Hepatocyte (in vitro differentiated cells): Measurements from ENCODE around the gene STK10. TPM values are rescaled to one million over a fixed set of nuclear protein-coding genes. Genes with fewer than 3 reads are reported as not detected.
"Not testable (repeated sequence)": the region's sequence is repeated elsewhere in the genome, so short reads cannot be mapped to it uniquely, and the experiment has no call there.

Experiments used
- DNase-seq: peaks from one replicate; pipeline ENCODE4 v3.0.0-alpha.2; 2016; ENCODE audit warnings: low spot score
- H2AFZ ChIP-seq: fragments of 200-600 bp; sonication (generic); 2 replicates; pipeline ENCODE4 v1.6.0; 2016; ENCODE audit warnings: antibody characterized with exemption, mild to moderate bottlenecking
- H3K27ac ChIP-seq: fragments of 200-600 bp; sonication (generic); 2 replicates; pipeline ENCODE4 v1.5.1; 2016; ENCODE audit warnings: mild to moderate bottlenecking
- H3K27me3 ChIP-seq: fragments of 200-600 bp; sonication (generic); 2 replicates; pipeline ENCODE4 v1.6.1; 2016
- H3K36me3 ChIP-seq: fragments of 200-600 bp; sonication (generic); replicated peaks from 2 replicates; pipeline ENCODE4 v1.5.1; 2016; ENCODE audit warnings: low read depth; ENCODE audit not compliant: insufficient read depth
- H3K4me1 ChIP-seq: fragments of 200-600 bp; sonication (generic); 2 replicates; pipeline ENCODE4 v1.5.1; 2016; ENCODE audit warnings: mild to moderate bottlenecking, moderate library complexity; ENCODE audit not compliant: insufficient read depth
- H3K4me2 ChIP-seq: fragments of 200-600 bp; sonication (generic); 2 replicates; pipeline ENCODE4 v1.6.0; 2016
- H3K4me3 ChIP-seq: fragments of 200-600 bp; sonication (generic); 2 replicates; pipeline ENCODE4 v1.5.1; 2016; ENCODE audit warnings: mild to moderate bottlenecking
- H3K79me2 ChIP-seq: fragments of 200-600 bp; sonication (generic); 2 replicates; pipeline ENCODE4 v1.6.0; 2017; ENCODE audit warnings: mild to moderate bottlenecking
- H3K9me2 ChIP-seq: fragments of 200-600 bp; sonication (generic); replicated peaks from 2 replicates; pipeline ENCODE4 v1.6.0; 2017; ENCODE audit warnings: mild to moderate bottlenecking; ENCODE audit not compliant: insufficient read depth
- H3K9me3 ChIP-seq: fragments of 200-600 bp; sonication (generic); 2 replicates; pipeline ENCODE4 v1.5.1; 2016; ENCODE audit warnings: low read depth, mild to moderate bottlenecking
- H4K20me1 ChIP-seq: fragments of 200-600 bp; sonication (generic); 2 replicates; pipeline ENCODE4 v1.6.0; 2016; ENCODE audit warnings: mild to moderate bottlenecking; ENCODE audit not compliant: insufficient read depth, poor library complexity, severe bottlenecking
- CTCF ChIP-seq: fragments of 200-600 bp; sonication (generic); IDR thresholded peaks from 2 replicates; pipeline ENCODE4 v1.5.1; 2016; ENCODE audit warnings: antibody characterized with exemption, mild to moderate bottlenecking; ENCODE audit not compliant: poor library complexity
- EZH2 ChIP-seq: fragments of 200-600 bp; sonication (generic); IDR thresholded peaks from 2 replicates; pipeline ENCODE4 v1.6.1; 2016; ENCODE audit warnings: antibody characterized with exemption, mild to moderate bottlenecking, borderline replicate concordance
- EZH2phosphoT487 ChIP-seq: fragments of 200-600 bp; sonication (generic); IDR thresholded peaks from one replicate; pipeline ENCODE4 v1.6.1; 2018; ENCODE audit warnings: antibody characterized with exemption, mild to moderate bottlenecking, low read depth, moderate library complexity; ENCODE audit not compliant: unreplicated experiment, severe bottlenecking
- WGBS: methylation state at CpG from one replicate; pipeline ENCODE4 v1.1.6; 2016; ENCODE audit warnings: low lambda C conversion rate; ENCODE audit errors: missing lambda C conversion rate; 5-methylcytosine and 5-hydroxymethylcytosine counted together
- polyA plus RNA-seq: library from polyadenylated mRNA; unstranded; fragments of >200 nt; fragmentation: Nextera tagmentation; extraction: Ambion mirVana; gene quantifications from 2 replicates; pipeline ENCODE4 v1.2.1, GENCODE V29; 2016
- total RNA-seq: library from RNA; depleted of rRNA; stranded (reverse); fragments of >200 nt; gene quantifications from 2 replicates; pipeline ENCODE4 v1.2.3, GENCODE V29; 2014

Gene STK10
- total and polyA plus RNA-seq, 2 experiments from 2014 or later = 11.3 to 19.3 TPM

GRCh38 chr5:172028167-172028566 is 159.9 kb downstream of the STK10 start:
- Histone ChIP-seq H3K36me3 (no peaks in the 10 kb centered on the region), H3K4me1 (no peaks in the 10 kb centered on the region), H3K27me3 (no peaks in the 10 kb centered on the region), H3K4me3 (no peak overlapping the region), H3K4me2 (no peak overlapping the region), H4K20me1 (no peaks in the 10 kb centered on the region), H2AFZ (no peak overlapping the region), H3K27ac (no peak overlapping the region), H3K9me2 (no peaks in the 10 kb centered on the region), H3K9me3 (no peaks in the 10 kb centered on the region), H3K79me2 (no peaks in the 10 kb centered on the region)
- DNase-seq = no peak
- 54% methylated on average over 4 of the region's 4 CpGs for WGBS
- TF ChIP-seq EZH2phosphoT487 (no peak), CTCF (no peak), EZH2 (no peak)

GRCh38 chr5:172020110-172020786 is 167.8 kb downstream of the STK10 start:
- not testable (repeated sequence) for DNase-seq, H3K4me3 ChIP-seq, H4K20me1 ChIP-seq, H3K9me2 ChIP-seq, H3K4me1 ChIP-seq, H2AFZ ChIP-seq, H3K9me3 ChIP-seq, H3K4me2 ChIP-seq, H3K27me3 ChIP-seq, H3K79me2 ChIP-seq, H3K27ac ChIP-seq, H3K36me3 ChIP-seq
- peak; percentile 16 for TF ChIP-seq CTCF
- 90% methylated on average over 10 of the region's 10 CpGs for WGBS

- no peaks in the 10 kb centered on the region for H3K36me3 ChIP-seq
- no peak overlapping the region for H3K4me3 ChIP-seq
- H3K4me1 ChIP-seq = no peaks in the 10 kb centered on the region
- no peaks in the 10 kb centered on the region for H3K27me3 ChIP-seq
- no peaks in the 10 kb centered on the region for H4K20me1 ChIP-seq
- H3K79me2 ChIP-seq = no peaks in the 10 kb centered on the region
- H3K27ac ChIP-seq = no peak overlapping the region
- no peak overlapping the region for H3K4me2 ChIP-seq
- no peaks in the 10 kb centered on the region for H3K9me2 ChIP-seq
- DNase-seq = no peak
- H2AFZ ChIP-seq = no peak overlapping the region
- WGBS = 83% methylated on average over 4 of the region's 4 CpGs
- no peaks in the 10 kb centered on the region for H3K9me3 ChIP-seq
- TF ChIP-seq EZH2phosphoT487 = no peak
- no peak for TF ChIP-seq CTCF
- TF ChIP-seq EZH2 = no peak
Measured at GRCh38 chr5:172015346-172015745, 172.7 kb downstream of the STK10 start.

- Histone ChIP-seq H3K36me3 (no peaks in the 10 kb centered on the region), H4K20me1 (no peaks in the 10 kb centered on the region), H3K4me3 (no peak overlapping the region), H3K4me2 (no peak overlapping the region), H3K79me2 (peaks cover 14% of the 10 kb centered on the region), H3K9me3 (no peaks in the 10 kb centered on the region), H3K9me2 (no peaks in the 10 kb centered on the region), H3K4me1 (peaks cover 9% of the 10 kb centered on the region), H2AFZ (no peak overlapping the region), H3K27ac (no peak overlapping the region), H3K27me3 (no peaks in the 10 kb centered on the region)
- WGBS = 66% methylated on average over 2 of the region's 2 CpGs
- no peak for TF ChIP-seq EZH2phosphoT487
- no peak for TF ChIP-seq EZH2
- peak; percentile 43 for TF ChIP-seq CTCF
- no peak for DNase-seq
Measured at GRCh38 chr5:172010278-172010677, 177.7 kb downstream of the STK10 start.
